ENCODE results near the gene SETBP1. TPM values are rescaled to one million over a fixed set of nuclear protein-coding genes. Genes with fewer than 3 reads are reported as not detected.

The SETBP1 gene
- total and polyA plus RNA-seq, 2 donors from 2014 or later = 2.7 to 71.7 TPM

GRCh38 chr18:44735096-44735495 is 54.4 kb downstream of the SETBP1 start:
- Histone ChIP-seq H3K4me3 (ENCODE audit: low read length in 3 of 3) (no peak overlapping the region), H3K4me1 (ENCODE audit: control insufficient read depth in 2 of 3, insufficient read depth in 2 of 3, low read depth in 1 of 3, low read length in 3 of 3) (peaks cover 4 to 22% (median 21%) of the 10 kb centered on the region in 3 donors), H3K9me3 (ENCODE audit: control insufficient read depth in 2 of 3, insufficient read depth in 1 of 3, low read length in 3 of 3) (no peaks in the 10 kb centered on the region), H3K27me3 (ENCODE audit: control insufficient read depth, insufficient read depth, low read length) (no peaks in the 10 kb centered on the region), H3K9ac (ENCODE audit: low read length in 3 of 3) (no peak overlapping the region), H3K36me3 (ENCODE audit: control insufficient read depth in 2 of 3, insufficient read depth in 3 of 3, low read length in 3 of 3) (peaks cover 0 to 6% (median 0%) of the 10 kb centered on the region in 3 donors), H3K27ac (ENCODE audit: low read depth in 2 of 2, low read length in 2 of 2) (no peak overlapping the region)
- intact Hi-C loops (cut with DNase I) = no loop called here
- DNase-seq = no peak
- TF ChIP-seq CTCF (IDR thresholded peaks at IDR 0.05; ENCODE audit: borderline replicate concordance, extremely low read depth, insufficient read depth) = no peak
- FAIRE-seq = no peak

GRCh38 chr18:44736664-44737380 is 56.1 kb downstream of the SETBP1 start:
- H3K27me3 ChIP-seq (ENCODE audit: control insufficient read depth, insufficient read depth, low read length) = no peaks in the 10 kb centered on the region
- no peak overlapping the region for H3K9ac ChIP-seq (ENCODE audit: low read length in 3 of 3)
- no peak for TF ChIP-seq CTCF (IDR thresholded peaks at IDR 0.05; ENCODE audit: borderline replicate concordance, extremely low read depth, insufficient read depth)
- H3K36me3 ChIP-seq (ENCODE audit: control insufficient read depth in 2 of 3, insufficient read depth in 3 of 3, low read length in 3 of 3) = peaks cover 0 to 6% (median 0%) of the 10 kb centered on the region in 3 donors
- no peak overlapping the region for H3K27ac ChIP-seq (ENCODE audit: low read depth in 2 of 2, low read length in 2 of 2)
- intact Hi-C loops (cut with DNase I) = no loop called here
- no peak for DNase-seq
- H3K9me3 ChIP-seq (ENCODE audit: control insufficient read depth in 2 of 3, insufficient read depth in 1 of 3, low read length in 3 of 3) = no peaks in the 10 kb centered on the region
- peaks cover 4 to 22% (median 12%) of the 10 kb centered on the region in 3 donors for H3K4me1 ChIP-seq (ENCODE audit: control insufficient read depth in 2 of 3, insufficient read depth in 2 of 3, low read depth in 1 of 3, low read length in 3 of 3)
- FAIRE-seq = no peak
- H3K4me3 ChIP-seq (ENCODE audit: low read length in 3 of 3) = no peak overlapping the region

- Histone ChIP-seq H3K27ac (ENCODE audit: low read depth in 2 of 2, low read length in 2 of 2) (no peak overlapping the region), H3K9ac (ENCODE audit: low read length in 3 of 3) (no peak overlapping the region), H3K4me3 (ENCODE audit: low read length in 3 of 3) (no peak overlapping the region), H3K9me3 (ENCODE audit: control insufficient read depth in 2 of 3, insufficient read depth in 1 of 3, low read length in 3 of 3) (no peaks in the 10 kb centered on the region), H3K4me1 (ENCODE audit: control insufficient read depth in 2 of 3, insufficient read depth in 2 of 3, low read depth in 1 of 3, low read length in 3 of 3) (peaks cover 0 to 21% (median 13%) of the 10 kb centered on the region in 3 donors), H3K36me3 (ENCODE audit: control insufficient read depth in 2 of 3, insufficient read depth in 3 of 3, low read length in 3 of 3) (peaks cover 0 to 6% (median 0%) of the 10 kb centered on the region in 3 donors), H3K27me3 (ENCODE audit: control insufficient read depth, insufficient read depth, low read length) (no peaks in the 10 kb centered on the region)
- TF ChIP-seq CTCF (IDR thresholded peaks at IDR 0.05; ENCODE audit: borderline replicate concordance, extremely low read depth, insufficient read depth) = no peak
- FAIRE-seq = no peak
- intact Hi-C loops (cut with DNase I) = no loop called here
- DNase-seq = no peak
These were observed 56.9 kb downstream of the SETBP1 start for GRCh38 chr18:44737623-44738022.

Data from kidney (tissue), 14 donors.